Stimulated activated CD4-positive, alpha-beta T cell treated with anti-CD3 and anti-CD28 coated beads, Interleukin-15, amount 100 ng/mL, for 48 hours (primary cell): ENCODE results near the gene CES3.

Source experiments
- DNase-seq, 2 donors: peaks; one replicate each; pipeline ENCODE4 v3.0.0-alpha.2; 2020; ENCODE audit warnings: low read depth in 2 of 2

The CES3 gene, protein sequence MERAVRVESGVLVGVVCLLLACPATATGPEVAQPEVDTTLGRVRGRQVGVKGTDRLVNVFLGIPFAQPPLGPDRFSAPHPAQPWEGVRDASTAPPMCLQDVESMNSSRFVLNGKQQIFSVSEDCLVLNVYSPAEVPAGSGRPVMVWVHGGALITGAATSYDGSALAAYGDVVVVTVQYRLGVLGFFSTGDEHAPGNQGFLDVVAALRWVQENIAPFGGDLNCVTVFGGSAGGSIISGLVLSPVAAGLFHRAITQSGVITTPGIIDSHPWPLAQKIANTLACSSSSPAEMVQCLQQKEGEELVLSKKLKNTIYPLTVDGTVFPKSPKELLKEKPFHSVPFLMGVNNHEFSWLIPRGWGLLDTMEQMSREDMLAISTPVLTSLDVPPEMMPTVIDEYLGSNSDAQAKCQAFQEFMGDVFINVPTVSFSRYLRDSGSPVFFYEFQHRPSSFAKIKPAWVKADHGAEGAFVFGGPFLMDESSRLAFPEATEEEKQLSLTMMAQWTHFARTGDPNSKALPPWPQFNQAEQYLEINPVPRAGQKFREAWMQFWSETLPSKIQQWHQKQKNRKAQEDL

DNA sequence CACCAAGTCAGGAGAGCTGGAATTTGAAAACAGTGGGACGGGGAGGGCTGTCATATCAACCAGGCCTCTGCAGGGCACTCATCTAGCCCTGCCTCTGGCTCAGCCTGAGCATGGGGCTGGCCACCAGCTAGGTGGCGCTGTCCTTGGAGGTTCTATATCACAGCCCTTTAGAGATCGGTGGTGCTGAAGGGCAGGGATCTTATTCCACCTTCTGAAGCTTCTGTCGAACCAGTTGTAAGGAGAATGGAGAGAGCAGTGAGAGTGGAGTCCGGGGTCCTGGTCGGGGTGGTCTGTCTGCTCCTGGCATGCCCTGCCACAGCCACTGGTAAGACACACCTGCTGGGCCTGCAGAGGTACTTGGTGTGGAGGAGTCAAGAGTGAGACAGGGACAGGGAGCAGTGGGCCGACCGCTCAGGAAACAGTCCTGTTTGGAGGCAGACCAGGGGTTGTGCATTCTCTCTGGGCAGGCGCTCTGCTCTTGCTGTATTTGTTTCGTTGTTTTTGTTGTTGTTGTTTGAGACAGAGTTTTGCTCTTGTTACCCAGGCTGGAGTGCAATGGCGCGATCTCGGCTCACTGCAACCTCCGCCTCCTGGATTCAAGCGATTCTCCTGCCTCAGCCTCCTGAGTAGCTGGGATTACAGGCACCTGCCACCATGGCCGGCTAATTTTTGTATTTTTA, at the start of gene CES3:
TSS of gene CES3 (plus strand) at position 202 of the 680 bp plus-strand sequence. CDS start at position 244, 42 bp downstream.
- DNase-seq, result peak; percentile 52 to 62

DNA sequence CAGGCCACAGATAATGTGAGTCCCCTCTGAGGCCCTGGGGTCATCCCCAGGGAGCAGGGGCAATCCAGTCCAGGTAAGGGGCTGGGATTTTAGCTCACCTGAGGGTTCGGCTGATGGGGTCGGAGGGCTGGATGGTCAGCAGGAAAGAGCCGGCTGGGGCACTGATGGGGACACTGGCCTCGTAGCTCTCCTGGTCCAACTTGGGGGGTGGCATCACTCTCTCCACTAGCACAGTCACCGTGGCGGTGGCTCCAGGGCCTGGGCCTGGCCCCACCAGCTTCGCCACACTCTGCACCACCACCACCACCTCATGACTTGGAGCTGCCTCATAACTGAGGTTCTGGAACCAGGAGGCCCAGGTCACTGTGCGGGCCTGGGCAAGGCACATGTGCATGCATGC, 49.3 kb upstream of the CES3 start:
- no peak for DNase-seq

DNA sequence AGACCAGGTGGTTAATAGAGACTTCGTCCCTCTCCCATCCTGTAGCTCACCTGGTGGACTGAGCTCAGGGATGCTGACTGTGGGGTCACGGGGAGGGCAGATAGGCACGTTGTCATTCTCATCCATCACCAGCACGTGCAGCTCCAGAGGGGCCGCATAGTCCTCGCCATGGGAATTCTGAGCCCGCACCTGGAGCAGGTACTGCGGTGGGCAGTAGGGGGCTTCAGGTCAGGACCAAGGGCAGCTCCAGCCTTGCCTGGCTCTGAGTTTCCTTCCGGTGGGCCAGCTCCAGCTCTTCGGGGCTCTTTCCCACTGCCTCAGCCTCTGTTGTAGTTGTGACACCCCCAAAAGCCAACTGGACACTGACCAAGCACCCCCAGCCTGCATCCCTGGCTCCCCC, 48.0 kb upstream of the CES3 start:
- no peak for DNase-seq

DNA sequence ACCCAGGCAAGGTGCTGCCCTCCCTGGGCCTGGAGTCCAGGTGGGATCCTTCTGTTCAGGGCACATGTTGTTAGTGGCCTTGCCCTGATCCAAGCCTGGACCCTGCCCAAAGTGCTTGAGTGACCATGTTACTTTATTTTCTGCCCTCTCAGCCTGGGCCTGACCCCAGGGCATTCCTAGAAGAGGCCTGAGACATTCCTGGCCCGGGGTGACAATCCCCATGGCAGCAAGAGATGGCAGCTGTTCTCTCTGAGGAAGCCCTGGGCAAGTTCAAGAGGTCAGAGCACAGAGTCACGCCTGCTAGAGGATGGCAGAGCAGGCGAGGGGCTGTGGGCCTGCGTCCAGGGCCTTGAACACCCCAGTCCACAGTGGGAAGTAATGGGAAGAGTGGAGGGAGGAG, 47.4 kb upstream of the CES3 start:
- DNase-seq, result no peak

DNA sequence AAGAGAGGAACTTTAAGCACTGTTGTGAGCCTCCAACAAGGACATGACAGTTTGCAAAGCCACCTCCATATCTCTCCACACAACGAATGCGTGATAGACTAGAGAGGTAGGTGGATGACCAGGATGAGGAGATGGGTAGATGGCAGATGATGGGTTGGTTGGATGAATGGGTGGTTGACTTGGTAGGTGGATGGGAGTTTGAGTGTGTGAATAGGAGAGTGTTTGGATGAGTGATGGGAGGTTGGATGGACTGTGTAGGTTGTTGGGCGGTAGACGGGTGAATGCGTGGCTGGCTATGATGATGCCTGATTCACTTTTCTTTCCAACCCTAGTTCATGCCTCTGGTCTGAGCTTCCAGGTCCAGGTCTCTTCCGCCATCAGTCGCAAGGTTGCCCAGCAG, 46.5 kb upstream of the CES3 start:
- no peak for DNase-seq

DNA sequence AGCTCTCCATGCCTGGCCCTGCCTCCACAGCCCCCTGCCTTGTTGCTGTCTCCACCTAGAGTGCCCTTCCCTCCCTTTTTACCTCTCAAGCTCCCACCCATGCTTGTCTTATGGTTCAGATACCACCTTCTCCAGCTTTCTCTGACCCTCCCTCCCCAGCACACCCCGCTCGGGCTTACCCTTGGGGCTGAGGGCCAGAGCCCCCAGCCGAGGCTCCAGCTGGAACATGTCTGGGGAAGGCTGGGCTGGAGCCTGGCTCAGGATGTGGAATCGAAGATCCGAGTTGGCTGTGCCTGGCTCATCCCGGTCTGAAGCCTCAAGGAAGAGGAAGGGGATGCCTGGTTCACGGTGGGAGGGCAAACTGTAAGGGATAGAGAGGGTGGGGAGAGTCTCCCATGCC, 46.0 kb upstream of the CES3 start:
- no peak for DNase-seq

DNA sequence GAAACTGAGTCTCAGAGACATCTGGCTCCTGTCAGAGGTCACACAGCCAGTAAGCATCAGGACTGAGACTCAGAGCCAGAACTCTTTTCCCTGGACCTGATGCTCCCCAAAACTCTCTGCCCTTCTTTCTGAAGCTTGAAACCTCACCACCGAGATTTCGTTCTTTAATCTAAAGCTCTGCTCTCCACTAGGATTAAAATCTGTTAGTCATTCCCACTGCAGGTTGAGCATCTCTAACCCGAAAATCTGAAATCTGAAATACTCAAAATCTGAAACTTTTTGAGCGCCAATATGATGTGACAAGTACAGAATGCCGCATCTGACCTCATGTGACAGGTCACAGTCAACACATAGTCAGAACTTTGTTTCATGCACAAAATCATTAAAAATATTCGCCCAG, 44.5 kb upstream of the CES3 start:
- DNase-seq, result no peak

DNA sequence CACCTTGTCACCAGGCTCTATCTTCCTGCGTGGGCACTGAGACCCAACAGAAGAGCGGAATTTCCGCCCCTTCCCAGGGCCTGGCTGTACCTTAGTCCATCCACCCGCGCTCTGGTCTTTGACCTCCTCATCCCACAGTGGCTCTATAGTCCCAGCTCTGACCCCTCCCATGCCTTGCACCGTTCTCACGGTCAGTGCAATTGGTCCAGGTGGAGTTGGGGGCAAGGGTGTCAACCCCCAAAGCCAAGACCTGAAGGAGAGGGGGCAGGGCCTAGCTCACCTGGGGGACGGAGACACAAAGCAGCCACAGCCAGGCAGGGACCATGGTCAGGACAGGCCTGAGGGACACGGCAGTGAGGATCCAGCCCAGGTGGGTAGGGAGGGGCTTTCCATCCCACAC, 43.3 kb upstream of the CES3 start:
- DNase-seq, result no peak

DNA sequence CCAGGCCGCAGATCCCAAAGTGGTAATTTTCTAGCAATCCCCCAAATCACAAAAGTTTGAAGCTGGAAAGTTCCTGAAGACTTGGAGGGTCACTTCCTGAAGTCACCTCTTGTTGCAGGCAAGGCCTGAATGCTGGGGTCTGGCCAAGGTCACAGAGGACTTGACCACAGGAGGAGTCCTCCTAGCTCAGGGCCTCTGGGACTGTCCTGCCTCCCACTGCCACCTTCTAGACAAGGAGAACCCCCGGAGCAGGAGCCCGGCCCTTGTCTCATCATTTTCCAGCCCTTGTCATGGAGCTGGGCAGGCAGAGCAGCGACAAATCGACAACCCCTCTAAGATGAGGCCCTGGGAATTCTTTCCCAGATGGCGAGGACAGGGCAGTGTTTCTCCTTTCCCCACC, 42.7 kb upstream of the CES3 start:
- no peak for DNase-seq

DNA sequence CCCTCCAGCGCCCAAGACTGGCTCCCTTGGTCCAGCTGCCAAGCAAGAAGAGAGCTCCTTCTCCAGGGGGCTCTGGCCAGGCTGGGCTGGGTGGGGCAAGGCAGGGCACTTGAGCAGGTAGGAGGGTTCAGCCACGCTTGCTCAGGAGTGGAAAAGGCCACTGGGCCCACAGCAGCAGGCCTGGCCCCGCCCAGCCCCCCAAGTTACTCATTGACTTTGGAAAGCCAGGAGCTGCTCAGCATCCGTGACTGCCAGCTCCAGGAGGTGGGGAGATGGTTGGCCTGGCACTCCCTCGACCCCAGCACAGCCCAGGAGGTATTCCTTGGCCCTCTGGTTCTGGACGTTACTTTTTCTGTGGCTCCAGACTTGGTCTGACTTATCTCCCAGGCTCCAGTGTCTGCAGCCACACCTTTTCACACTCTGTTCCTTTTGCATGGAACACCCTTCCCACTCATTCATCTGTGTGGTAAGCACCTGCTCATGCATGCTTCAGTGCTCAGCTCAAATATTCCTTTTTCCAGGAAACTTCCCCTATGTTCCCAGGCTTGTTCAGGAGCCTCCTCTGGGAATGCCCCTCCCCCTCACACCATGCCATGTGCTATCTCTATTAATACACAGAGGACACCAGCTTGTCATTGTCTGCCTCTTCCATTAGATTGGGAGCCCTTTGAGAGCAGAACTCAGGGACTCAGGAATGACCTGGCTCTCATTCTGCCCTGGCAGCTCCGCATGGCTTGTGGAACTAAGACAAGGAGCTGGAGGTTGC, 42.1 kb upstream of the CES3 start, which contains the start of gene CDH16:
TSS of gene CDH16 (minus strand) at position 83 of the 766 bp plus-strand sequence. CDS start 820 bp downstream, outside the sequence.
- no peak for DNase-seq

DNA sequence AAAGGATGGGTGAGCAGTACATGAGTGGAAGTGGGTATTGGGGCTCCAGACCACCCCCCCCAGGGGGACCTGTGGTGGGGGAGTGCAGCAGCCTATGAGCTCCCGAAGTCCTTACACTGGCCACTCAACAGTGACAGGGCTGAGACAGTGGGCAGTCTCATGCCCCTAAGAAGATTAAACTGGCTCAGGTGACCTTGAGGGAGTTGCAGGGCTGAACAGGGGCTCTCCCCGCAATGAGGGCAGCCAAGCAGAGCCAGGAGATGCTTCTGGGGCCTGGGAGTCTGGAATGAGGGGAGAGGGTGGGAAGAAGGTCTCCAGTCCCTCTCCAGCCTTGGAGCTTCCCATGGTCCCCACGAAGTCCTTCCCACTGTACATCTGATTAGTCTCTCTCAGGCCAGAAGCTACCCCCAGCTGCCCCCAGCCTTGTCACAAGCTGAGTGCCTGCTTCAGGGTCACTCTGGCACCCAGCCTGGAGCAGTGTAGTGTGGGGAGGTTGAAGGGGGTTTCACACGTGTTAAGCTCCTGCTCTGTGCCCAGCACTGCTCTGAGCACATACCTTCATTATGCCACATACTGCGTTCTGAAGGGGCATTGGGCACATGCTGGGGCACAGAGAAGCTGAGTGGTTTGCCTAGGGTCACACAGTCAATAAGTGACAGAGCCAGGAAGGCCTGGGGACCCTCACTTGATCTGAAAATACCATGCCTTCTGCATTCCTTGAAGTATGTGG, 41.3 kb upstream of the CES3 start:
- DNase-seq, result no peak

DNA sequence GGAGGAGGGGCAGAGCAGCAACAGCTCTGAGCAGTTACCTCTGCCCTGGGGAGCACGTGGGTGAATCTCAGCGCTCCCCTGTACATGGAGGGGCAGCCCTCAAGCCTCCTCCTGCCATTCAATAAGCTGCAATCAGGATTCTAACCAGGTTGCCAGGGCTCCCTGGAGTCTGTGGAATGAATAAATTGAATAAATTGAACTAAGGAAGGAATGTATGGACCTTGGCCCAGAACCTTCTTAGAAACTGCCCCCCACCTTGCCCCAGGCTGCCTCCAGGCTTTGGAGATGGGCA, 40.8 kb upstream of the CES3 start:
- DNase-seq, result no peak

DNA sequence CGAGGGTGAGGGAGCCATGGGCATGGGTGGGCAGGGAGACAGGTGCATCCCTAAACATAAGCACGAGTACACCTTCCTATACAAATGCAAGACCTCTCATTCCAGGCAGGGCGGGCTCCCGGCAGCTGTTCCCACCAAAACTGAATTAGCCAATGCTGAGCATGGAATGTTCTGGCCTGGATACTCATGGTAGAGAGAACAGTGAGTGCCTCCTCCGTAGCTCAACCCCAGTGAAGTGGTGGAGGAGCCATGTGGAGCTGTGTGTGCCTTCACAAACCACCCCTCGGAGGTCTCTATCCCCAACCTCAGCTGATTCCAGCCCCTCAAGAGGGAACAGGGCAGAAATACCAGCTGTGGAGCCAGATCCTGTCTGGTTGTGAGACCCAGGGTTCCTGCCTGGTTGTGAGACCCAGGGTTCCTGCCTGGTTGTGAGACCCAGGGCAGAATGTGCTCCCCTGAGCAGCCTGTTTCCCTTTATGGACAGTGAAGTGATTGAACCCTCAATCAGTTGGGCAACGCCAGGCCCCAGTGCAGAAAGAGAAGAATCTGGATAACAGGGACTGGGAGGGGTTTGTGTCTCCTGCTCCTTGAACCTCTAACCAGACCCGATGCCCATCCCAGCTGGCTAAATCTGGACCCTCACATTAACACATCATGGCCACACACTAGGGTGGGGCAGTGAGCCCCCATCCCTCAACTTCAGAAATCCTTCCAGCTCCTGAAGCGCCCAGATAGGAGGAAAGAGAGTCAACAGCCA, 40.0 kb upstream of the CES3 start:
- no peak for DNase-seq

DNA sequence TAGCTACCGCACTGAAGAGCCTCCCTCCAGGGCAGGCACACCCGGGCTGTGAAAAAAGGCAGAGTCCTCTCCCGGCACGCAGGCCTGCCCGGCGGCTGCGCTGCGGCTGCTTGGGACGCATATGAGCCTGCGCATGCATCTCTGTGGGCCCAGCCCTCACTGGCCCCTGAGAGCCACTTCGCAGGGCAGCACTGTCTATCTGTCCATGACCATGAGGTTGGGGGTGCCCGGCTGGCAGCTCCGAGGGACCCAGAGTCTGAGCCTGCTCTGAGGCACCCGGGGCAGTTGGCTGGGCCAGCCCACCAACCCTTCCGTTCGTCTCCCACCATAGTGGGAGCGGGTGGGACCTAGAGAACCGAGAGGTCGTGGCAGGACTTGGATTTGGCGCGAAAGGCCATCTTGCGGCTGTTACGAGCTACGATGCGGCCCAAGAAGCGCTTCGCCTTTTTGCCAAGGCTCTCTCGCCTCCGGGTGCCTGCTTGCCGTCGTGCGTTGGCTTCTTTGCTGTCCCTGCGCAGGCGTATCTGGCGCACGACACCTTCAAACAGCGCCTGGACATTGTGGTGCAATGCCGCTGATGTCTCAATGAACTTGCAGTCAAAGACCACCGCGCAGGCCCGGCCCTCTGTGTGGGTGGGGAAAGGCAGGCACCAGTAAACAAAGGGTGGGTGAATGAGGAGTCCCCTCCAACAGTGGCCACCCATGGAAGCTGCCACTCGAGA, 39.2 kb upstream of the CES3 start:
- no peak for DNase-seq

DNA sequence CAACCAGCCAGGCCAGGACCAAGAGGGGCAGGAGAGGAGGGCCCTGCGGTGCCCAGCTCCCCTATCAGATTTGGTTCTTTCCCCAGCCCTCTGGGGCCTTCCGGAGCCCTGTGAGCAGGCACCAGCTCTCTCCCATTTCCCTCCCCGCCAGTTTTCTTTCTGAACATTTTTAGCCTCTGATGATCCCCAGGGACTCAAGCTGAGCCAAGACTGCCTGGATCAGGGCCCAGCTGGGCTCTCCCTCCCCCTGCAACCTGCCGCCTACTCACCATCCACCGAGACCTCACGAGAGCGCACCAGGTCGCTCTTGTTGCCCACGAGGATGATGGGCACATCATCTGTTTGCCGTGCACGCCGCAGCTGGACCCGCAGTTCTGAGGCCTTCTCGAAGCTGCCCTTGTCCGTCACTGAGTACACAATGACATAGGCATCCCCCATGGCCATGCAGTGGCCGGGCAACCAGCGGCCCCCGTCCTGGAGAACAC, 37.8 kb upstream of the CES3 start:
- DNase-seq, result no peak

DNA sequence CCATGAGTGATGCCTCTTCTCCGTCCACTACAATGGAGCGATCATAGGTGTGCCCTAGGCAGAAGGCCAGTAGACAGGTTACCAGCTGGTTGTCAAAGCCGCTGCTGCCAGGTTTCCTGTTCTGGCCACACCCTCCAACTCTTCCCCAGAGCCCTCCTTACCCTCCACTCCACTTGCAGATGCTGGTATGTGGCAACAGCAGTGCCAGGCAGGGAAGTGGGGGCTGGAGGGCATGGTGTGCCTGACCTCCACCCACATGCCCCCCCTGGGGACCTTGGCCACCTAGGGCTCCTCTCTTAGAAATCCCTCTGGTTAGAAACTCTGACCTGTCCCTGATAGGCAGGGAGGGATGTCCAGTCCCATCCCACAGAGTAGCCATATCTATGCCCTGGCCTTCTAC, 37.2 kb upstream of the CES3 start:
- no peak for DNase-seq

DNA sequence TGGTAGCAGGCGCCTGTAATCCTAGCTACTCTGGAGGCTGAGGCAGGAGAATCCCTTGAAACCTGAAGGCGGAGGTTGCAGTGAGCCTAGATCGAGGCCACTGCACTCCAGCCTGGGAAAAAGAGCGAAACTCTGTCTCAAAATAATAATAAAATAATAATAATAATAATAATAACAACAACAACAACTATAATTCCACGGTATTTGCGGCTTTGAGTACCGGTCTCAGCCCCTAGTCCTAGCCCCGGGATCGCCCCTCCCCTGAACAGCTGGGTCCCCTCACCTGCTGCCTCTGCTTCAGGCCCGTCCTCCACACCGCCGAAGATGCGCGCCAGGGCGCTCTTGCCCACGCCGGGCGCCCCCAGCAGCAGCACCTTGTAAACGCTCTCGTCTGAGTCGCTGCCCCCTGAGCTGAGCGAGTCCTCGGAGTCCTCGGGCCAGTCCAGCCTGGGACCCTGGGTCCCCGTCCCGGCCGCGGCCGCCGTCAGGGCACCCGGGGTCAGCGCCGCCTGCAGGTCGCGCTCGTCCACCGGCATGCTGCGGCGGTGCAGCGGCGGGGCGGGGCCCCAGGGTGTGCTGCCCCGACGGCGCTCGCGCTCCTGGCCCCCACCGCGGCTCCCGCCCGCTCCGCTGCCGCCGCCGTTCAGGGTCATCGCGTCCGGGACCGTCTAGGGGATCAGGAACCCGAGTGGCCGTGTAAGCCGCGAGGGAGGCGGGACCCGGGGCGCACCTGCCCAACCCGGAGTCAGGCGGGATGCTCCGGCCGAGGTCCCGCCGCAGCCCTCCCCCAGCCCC, 36.3 kb upstream of the CES3 start:
- peak in 1 of 2 donors; percentile 39 for DNase-seq

DNA sequence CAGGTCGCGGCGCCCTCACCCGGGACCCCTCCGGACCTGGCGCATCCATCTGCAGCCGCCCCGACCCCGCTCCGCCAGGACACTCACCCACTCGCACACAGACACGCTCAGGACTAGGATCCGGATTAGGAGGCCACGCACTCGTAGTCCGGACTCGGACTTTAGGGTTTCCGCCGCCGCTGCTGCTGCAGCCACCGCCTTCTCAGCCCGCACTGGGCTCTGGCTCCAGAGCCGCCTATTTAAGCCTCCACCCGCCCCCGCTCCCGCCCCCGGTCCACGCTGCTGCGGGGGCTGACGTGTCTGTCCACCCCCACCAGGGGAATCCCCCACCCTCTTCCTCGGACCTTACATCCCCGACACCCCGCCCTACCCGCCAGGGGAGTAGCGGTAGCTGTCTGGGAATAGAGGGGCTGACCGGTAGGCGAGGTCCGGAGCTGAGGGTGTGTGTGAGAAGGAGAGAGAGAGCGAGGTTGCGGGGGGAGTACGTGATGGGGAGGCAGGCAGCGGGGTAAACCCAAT, 35.7 kb upstream of the CES3 start, which contains the start of gene RRAD:
TSS of gene RRAD (minus strand) at position 214 of the 519 bp plus-strand sequence. CDS start 356 bp downstream, outside the sequence.
- no peak for DNase-seq
